Thyroid gland (tissue), 4 donors: ENCODE measurements around the gene MACF1.

Source experiments
- CTCF ChIP-seq, 6 experiments: fragments of 200-600 bp in 3 of 6; fragments of 450-650 bp in 3 of 6; sonication (generic) in 3 of 6; IDR thresholded peaks; one replicate each; pipeline ENCODE4 v1.5.1; 2016 to 2019; ENCODE audit warnings: antibody characterized with exemption in 6 of 6, mild to moderate bottlenecking in 2 of 6, inconsistent platforms in 1 of 6, moderate library complexity in 1 of 6
- POLR2A ChIP-seq, 2 donors: fragments of 450-650 bp; IDR thresholded peaks; one replicate each; pipeline ENCODE4 v1.6.1; 2017; ENCODE audit warnings: antibody characterized with exemption in 2 of 2, mild to moderate bottlenecking in 2 of 2, moderate library complexity in 1 of 2

- TF ChIP-seq POLR2A (IDR thresholded peaks at IDR 0.05) (no peak), CTCF (IDR thresholded peaks at IDR 0.05) (no peak)
These were observed 30.0 kb upstream of the MACF1 start for GRCh38 chr1:39174390-39175081.
